ENCODE measurements around the gene SULT4A1.
"Not testable (repeated sequence)": the region's sequence is repeated elsewhere in the genome, so short reads cannot be mapped to it uniquely, and the experiment has no call there.

Gene SULT4A1

GRCh38 chr22:43862074-43862881 is at the start of gene SULT4A1:
Gene SULT4A1 (minus strand): TSS chr22:43862513. CDS start chr22:43862382, 131 bp downstream.
- DNase-seq (ENCODE audit: low read depth), result no peak

GRCh38 chr22:43911351-43911750 is 49.0 kb upstream of the SULT4A1 start:
- no peak for DNase-seq (ENCODE audit: low read depth)

DNA sequence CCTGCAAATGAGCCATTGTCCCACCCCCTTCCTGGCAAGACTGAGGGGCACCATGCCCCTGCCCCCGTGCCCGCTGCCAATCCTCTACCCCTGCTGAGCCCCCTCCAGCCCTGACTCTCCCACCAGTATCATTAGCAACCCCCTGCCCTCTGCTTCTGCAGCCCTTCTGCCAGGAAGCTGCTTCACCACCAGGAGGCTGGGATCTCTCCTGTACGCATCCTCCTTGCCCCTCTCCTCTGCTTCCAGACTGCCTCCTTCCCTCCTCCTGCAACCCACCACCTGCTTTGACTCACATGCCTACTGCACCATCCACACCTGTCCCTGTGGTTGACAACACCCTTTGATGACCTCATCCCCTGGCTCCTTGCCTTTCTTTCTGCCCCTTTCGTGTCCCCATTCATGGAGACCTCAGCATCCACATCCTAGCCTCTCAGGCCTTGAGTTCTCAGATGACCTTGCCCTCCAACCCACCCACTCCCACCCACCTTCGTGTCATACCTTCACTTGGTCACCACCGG is 47.9 kb upstream of the SULT4A1 start:
- no peak for DNase-seq (ENCODE audit: low read depth)

DNA sequence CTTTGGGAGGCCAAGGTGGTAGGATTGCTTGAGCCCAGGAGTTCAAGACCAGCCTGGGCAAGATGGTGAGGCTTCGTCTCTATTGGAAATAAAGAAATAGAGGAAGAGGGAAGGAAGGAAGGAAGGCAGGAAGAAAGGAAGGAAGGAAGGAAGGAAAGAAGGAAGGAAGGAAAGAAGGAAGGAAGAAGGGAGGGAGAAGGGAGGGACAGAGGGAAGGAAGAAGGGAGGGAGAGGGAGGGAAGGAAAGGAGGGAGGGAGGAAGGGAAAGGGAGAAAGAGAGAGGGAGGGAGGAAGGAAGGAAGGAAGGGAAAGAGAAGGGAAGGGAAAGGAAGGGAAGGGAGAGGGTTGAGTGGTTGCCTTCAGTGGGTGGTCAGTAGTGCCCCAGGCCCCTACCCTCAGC is 47.4 kb upstream of the SULT4A1 start:
- no peak for DNase-seq (ENCODE audit: low read depth)

GRCh38 chr22:43905681-43906080 is 43.4 kb upstream of the SULT4A1 start:
- no peak for DNase-seq (ENCODE audit: low read depth)

GRCh38 chr22:43904412-43904811 is 42.1 kb upstream of the SULT4A1 start:
- DNase-seq (ENCODE audit: low read depth), result not testable (repeated sequence)

DNA sequence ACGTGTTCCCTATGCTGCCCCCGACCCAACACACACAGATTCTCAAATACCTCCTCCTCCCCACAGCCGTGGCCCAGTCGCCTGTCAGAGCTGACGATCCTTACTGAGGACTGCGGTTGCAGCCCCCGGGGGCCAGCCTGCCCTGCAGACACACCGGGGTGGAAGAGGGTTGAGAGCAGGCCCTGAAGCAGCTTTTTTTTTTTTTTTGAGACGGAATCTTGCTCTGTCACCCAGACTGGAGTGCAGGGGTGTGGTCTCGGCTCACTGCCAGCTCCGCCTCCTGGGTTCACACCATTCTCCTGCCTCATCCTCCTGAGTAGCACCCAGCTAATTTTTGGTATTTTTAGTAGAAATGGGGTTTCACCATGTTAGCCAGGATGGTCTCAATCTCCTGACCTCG is 40.7 kb upstream of the SULT4A1 start:
- not testable (repeated sequence) for DNase-seq (ENCODE audit: low read depth)

DNA sequence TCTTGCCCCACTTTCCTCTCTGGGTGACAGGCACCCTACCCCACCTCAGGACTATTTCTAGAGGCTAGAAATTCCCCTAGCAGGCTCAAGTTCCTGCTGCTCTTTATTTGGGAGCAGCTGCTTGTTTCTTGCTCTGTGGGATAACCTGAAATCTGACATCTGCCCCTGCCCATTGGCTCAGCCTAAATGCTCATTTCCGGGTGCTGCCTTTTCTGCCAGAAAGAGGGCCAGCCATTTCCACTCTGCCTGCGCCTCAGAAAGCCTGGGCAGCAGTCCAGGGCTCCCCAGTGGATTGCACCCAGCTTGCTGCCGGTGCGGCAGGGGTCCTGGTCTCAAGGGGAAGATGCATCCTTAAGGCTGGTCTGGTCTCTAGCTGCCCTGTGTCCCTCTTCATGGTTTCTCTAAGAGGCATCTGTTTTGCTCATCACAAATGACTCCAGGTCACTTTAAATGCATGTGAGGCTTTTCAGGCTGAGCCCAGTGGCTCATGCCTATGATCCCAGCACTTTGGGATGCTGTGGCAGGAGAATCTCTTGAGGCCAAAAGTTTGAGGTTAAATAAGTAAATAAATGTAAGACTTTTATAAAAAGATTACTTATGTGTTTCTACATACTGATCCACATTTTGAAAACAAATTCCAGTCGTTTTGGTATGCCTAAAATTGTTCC is 39.8 kb upstream of the SULT4A1 start:
- no peak for DNase-seq (ENCODE audit: low read depth)

DNA sequence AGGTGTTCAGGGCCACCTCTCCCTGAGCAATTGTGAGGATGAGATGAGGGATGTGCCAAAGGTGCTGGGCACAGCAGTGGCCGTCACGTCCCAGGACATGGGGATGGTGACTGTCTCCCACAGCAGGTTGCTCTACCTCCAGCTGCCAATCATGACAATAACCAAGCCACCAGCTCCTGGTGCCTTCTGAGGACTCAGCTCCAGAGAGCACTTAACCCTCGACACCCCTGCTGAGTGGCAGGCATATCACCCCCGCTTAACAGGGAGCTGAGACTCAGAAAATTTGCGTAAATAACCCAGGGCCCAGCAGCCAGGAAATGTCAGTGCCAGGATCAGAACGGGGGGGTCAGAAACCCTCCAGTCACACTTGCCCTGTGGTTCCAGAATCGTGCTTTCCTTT is 37.9 kb upstream of the SULT4A1 start:
- DNase-seq (ENCODE audit: low read depth), result no peak

DNA sequence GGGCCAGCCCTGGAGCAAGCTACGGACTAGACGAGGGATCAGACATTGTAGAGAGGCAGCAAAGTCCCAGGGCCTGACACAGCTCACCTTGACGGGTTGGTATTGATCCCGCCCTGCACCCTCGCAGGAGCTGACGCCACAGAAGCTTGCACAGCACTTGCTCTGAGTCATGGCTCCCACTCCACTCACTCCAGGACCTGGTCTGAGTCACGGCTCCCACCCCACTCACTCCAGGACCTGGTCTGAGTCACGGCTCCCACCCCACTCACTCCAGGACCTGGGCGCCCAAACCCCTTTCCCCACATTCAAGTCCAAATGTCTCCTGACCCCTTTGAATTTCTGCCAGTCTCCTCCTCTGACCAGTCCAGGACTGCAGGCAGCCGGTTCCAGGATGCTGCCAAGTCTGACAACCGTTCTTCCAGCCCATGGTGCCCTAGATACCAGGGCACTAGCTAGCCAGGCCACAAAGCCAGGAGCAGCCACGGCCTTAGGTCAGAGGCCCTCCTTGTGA is 35.5 kb upstream of the SULT4A1 start:
- DNase-seq (ENCODE audit: low read depth), result no peak

- no peak for DNase-seq (ENCODE audit: low read depth)
These were observed 33.8 kb upstream of the SULT4A1 start for GRCh38 chr22:43895986-43896645.

DNA sequence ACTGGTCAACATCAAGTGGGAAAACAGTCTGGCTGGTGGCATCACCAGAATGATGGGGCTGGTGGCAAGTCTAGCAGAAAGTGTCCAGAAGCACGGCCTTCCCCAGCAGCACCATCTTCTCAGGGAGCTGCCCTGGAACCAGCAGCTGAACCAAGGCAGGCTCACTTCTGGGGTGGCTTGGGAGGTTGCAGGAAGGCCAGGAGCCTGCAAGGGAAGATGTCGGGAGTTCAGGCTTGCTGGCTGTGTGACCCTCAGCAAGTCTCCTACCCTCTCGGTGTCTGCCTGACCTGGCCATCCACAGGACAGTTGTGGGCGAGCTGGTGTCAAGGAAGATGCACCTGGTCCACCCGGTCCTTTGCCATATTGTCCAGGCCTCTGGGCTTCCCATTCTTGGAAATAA is 31.8 kb upstream of the SULT4A1 start:
- DNase-seq (ENCODE audit: low read depth), result no peak

- DNase-seq (ENCODE audit: low read depth), result no peak
These were observed 31.0 kb upstream of the SULT4A1 start for GRCh38 chr22:43893266-43893665.

DNA sequence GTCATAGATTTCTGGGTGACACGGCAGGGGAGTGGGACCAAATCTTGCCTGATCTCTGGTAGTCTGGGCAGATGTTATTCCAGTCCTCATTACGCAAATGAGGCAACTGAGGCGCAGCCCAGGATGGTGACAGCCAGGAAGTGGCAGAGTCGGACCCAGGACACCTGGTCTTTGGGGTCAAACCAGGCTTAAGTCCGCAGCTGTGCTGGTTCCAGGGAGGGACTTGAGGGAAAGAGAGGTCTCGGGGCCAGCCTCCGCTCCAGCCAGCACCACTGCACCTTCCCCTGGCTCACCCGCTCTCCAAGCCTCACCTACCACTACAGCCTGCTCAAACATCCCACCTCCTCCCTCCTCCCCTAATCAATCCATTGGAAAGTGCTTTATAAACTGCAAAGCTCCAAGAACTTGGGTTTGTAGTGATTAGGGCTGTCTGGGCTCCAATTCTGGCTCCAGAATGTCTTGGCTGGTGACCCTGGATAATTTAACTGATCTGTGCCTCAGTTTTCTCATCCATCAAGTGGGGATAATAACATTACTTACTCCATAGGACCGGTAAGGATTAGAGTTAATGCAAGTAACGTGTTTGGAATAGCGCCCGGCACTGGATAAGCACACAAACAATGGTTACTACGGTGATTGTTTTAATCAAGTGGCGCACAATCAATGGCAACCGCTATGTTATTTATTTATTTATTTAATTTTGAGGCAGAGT is 30.0 kb upstream of the SULT4A1 start:
- DNase-seq (ENCODE audit: low read depth), result no peak

DNA sequence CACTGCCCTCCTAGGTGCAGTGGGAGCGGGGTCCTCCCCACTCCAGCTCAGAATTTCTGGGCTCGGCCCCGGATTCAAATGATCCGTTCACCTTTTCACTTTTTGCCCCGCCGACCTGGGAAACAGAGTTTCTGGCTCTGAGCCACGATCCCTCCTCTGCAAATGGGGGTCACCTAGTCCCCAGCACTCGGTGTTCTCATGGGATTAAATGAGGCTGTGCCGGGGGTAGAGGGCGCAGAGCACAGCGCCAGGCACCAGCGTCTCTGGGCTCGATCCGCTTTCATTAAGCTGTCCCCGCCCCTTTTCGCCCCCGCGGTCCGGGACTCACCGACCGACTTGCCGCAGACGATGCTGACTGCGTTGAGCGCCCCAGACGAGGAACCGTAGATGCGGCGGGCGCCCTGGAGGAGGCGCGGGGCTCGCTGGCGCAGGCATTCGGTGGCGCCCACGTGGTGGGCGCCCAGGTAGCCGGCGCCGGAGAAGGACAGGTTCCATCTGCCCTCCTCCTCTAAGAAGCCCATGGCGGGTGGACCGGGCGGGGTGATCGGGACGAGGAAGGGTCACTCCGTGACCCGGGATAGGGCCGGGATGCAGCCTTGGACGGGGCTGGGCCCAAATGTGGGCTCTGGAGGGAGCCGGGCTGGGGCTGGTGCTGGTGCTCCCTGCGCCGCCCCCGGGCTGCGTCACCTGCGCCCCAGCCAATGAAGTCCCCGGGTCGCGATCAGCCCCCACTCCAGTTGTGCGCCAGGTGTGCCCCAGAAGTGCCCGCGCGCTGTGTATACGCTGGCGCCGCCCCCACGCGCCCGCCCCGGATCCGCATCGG is 29.3 kb upstream of the SULT4A1 start, which contains the start of gene PNPLA5:
Gene PNPLA5, minus strand, starts transcription at position 654 of the 823 bp plus-strand sequence. Its CDS starts 133 bp downstream, at position 521.
- no peak for DNase-seq (ENCODE audit: low read depth)

GRCh38 chr22:43890901-43891331 is 28.6 kb upstream of the SULT4A1 start:
- DNase-seq (ENCODE audit: low read depth), result no peak

DNA sequence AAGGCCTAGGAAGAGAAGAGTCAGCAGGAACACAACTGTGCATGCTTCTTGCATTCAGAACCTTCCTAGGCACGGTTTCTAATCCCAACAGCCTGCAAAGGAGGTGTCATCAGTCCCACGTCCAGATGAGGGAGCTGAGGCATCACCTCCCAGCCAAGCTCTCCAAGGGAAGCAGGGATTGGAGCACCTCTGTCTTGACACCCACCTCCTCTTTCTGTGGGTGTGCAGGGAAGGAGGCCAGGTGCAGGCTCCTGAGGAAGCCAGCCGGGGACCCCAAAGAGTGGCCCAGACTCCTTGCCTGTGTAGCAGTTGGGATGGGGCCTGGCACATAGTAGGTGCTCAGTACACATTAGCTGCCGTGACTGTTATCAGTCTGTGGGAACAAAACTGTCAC is 27.5 kb upstream of the SULT4A1 start:
- no peak for DNase-seq (ENCODE audit: low read depth)

GRCh38 chr22:43889201-43889859 is 27.0 kb upstream of the SULT4A1 start:
- no peak for DNase-seq (ENCODE audit: low read depth)

DNA sequence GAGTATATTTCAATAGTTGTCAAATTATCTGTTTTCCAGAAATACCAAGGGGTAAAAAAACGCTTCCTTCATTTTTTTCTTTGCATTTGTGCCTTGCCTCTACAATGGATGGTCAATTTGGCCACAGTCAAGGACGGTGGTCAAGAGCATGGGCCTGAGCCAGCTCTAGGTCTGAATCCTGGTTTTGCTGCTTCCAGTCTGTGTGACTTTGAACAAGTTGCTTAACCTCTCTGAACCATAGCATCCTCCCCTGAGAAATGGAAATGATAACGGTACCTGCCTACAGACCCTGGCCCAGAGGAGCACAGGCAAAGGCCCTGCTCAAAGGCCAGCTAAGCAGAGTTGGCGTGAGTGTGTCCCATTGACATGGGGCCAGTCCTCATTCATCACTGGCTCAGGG is 26.4 kb upstream of the SULT4A1 start:
- no peak for DNase-seq (ENCODE audit: low read depth)

GRCh38 chr22:43887391-43887790 is 25.1 kb upstream of the SULT4A1 start:
- DNase-seq (ENCODE audit: low read depth), result no peak
